ENCODE results near the gene KRTAP4-11. TPM values are rescaled to one million over a fixed set of nuclear protein-coding genes. Genes with fewer than 3 reads are reported as not detected.
"Not testable (repeated sequence)": the region's sequence is repeated elsewhere in the genome, so short reads cannot be mapped to it uniquely, and the experiment has no call there.

The KRTAP4-11 gene
- total RNA-seq, 1 donor from 2014 or later = not detected

GRCh38 chr17:41126412-41126811 is 8.2 kb upstream of the KRTAP4-11 start:
- intact Hi-C loops (cut with DNase I) = no loop called here
- H3K36me3 ChIP-seq = no peaks in the 10 kb centered on the region
- H3K27me3 ChIP-seq = no peaks in the 10 kb centered on the region

DNA sequence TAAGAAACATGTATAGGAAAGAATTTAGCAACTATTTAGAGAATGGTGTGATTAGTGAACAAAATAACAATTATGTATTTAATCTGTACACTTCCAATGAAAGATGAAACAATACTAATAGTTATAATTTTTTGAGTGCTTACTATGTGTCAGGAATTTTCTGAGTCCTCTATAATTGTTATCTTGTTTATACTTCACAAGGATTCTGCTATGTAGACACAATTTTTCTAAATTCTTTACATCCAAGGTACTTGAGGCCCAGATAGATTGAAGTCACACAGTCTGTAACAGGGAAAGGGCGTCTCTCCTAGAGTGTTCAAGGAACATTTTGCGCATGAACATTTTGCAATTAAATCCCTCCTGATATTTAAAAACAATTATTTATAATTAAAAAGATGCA is 6.9 kb upstream of the KRTAP4-11 start:
- no peak for TF ChIP-seq CTCF (IDR thresholded peaks at IDR 0.05)
- Histone ChIP-seq H3K27me3 (no peaks in the 10 kb centered on the region), H3K4me1 (no peaks in the 10 kb centered on the region), H3K4me3 (no peak overlapping the region), H3K36me3 (no peaks in the 10 kb centered on the region), H3K9me3 (peaks cover 0 to 7% of the 10 kb centered on the region in 2 donors), H3K27ac (no peak overlapping the region)
- intact Hi-C loops (cut with DNase I) = no loop called here
- DNase-seq (ENCODE audit: low spot score in 2 of 2) = no peak

More at GRCh38 chr17:41126412-41126811, 8.2 kb upstream of the KRTAP4-11 start:
- Histone ChIP-seq H3K9me3 (peaks cover 0 to 7% of the 10 kb centered on the region in 2 donors), H3K27ac (no peak overlapping the region), H3K4me3 (no peak overlapping the region), H3K4me1 (no peaks in the 10 kb centered on the region)
- TF ChIP-seq CTCF (IDR thresholded peaks at IDR 0.05) = no peak
- no peak for DNase-seq (ENCODE audit: low spot score in 2 of 2)

- H3K27ac ChIP-seq; H3K4me3 ChIP-seq; intact Hi-C loops (cut with DNase I); H3K9me3 ChIP-seq; H3K36me3 ChIP-seq; DNase-seq (ENCODE audit: low spot score in 2 of 2); H3K27me3 ChIP-seq; H3K4me1 ChIP-seq: not testable (repeated sequence)
Observed at GRCh38 chr17:41123991-41124371, 5.8 kb upstream of the KRTAP4-11 start, which contains the start of gene KRTAP4-12. KRTAP4-12 (minus strand) TSS chr17:41124182; CDS start chr17:41124122, 60 bp downstream.

- H3K4me3 ChIP-seq; H3K36me3 ChIP-seq; intact Hi-C loops (cut with DNase I); H3K27me3 ChIP-seq; DNase-seq (ENCODE audit: low spot score in 2 of 2); H3K27ac ChIP-seq; H3K4me1 ChIP-seq; H3K9me3 ChIP-seq: not testable (repeated sequence)
Observed at GRCh38 chr17:41123292-41123990, 5.3 kb upstream of the KRTAP4-11 start.

DNA sequence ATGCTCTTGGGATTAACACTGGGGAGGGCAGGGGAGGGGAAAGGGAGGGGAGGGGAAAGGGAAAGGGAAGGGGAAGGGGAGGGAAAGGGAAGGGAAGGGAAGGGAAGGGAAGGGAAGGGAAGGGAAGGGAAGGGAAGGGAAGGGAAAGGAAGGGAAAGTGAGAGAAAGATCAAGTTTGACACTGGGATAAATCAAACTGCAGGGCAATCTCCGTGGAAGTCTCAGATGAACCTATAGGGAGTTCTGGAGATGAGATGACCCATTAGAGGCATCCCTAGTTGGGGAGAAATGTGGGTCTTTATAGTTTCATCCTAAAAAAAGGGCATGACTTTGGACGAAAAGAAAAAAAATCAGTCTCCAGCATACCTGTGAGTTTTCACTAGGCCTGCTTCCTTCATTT is 3.6 kb upstream of the KRTAP4-11 start:
- no peak for TF ChIP-seq CTCF (IDR thresholded peaks at IDR 0.05)
- Histone ChIP-seq H3K36me3 (no peaks in the 10 kb centered on the region), H3K27me3 (no peaks in the 10 kb centered on the region), H3K4me1 (no peaks in the 10 kb centered on the region), H3K4me3 (no peak overlapping the region), H3K27ac (no peak overlapping the region), H3K9me3 (no peaks in the 10 kb centered on the region)
- intact Hi-C loops (cut with DNase I) = no loop called here
- no peak for DNase-seq (ENCODE audit: low spot score in 2 of 2)

DNA sequence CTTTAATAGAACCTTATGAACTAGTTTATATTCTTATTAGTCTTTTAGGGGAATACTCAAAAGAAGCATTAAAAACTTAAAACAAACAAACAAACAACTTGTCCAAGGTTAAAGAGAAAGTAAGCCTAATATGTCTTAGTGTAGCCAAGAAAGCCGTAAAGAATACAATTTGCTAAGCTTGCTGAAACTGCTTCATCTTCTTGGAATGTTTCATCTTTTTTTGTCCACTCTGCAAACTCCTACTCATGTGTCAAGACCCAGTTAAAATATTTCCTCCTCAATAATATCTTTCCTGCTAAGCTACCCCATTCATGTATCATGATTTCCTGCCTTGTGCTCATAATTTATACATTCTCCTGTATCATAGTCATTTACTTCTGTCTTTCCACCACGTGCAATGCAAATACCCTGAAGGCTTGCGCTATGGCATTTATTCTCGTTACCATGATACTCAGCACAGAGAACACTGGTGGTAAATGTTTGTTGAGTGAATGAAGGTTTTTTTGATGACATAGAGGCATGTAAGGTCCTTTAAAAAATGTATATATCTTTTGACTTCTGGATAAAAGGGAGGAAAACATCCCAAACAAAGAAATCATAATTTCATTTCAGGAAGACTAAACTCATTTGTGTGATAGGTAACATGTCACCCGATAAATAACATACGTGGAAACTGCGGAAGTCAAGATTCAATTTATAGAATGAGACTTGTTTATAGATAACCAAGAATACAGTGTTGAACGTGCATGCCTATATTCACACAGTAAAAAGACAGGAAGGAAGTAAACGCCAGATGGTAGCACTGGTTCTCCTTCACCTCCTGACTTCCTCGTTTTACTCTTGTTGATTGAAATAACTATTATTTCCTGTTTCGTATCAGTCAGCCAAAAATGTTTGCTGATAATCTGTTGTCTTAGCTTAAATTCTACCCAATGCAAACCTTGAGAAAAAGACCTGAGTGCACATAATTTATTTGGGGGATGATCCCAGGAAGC is 1.8 kb upstream of the KRTAP4-11 start:
- H3K4me3 ChIP-seq; H3K9me3 ChIP-seq; H3K36me3 ChIP-seq; intact Hi-C loops (cut with DNase I); H3K27me3 ChIP-seq; H3K4me1 ChIP-seq; DNase-seq (ENCODE audit: low spot score in 2 of 2); H3K27ac ChIP-seq: not testable (repeated sequence)

- TF ChIP-seq CTCF (IDR thresholded peaks at IDR 0.05) = no peak
Observed at GRCh38 chr17:41118721-41119120, 548 bp upstream of the KRTAP4-11 start.

More at GRCh38 chr17:41118721-41119120, 548 bp upstream of the KRTAP4-11 start:
- Histone ChIP-seq H3K9me3 (no peaks in the 10 kb centered on the region), H3K27me3 (no peaks in the 10 kb centered on the region), H3K4me3 (no peak overlapping the region), H3K27ac (no peak overlapping the region), H3K36me3 (no peaks in the 10 kb centered on the region), H3K4me1 (no peaks in the 10 kb centered on the region)
- intact Hi-C loops (cut with DNase I) = no loop called here
- no peak for DNase-seq (ENCODE audit: low spot score in 2 of 2)
